ENCODE results near the gene FAM83B. TPM values are rescaled to one million over a fixed set of nuclear protein-coding genes. Genes with fewer than 3 reads are reported as not detected.

FAM83B gene
- total RNA-seq, 1 donor from 2014 or later = not detected

DNA sequence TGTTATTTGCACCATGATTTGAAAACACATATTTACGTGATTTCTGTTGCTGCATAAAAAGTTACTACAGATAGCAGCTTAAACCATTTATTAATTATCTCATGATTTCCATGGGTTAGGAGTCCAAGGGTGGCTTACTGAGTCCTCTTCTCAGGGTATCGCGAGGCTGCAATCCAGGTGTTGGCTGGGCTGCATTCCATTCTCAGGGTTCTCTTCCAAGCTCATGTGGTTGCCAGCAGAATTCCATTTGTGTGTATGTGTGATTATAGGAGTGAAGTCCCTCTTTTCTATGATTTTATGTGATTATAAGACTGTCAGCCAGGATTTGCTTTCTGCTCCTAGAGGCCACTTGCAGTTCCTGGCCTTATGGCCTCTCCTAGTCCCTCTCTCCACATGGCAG is 135.1 kb downstream of the FAM83B start:
- TF ChIP-seq, protein P1, sequence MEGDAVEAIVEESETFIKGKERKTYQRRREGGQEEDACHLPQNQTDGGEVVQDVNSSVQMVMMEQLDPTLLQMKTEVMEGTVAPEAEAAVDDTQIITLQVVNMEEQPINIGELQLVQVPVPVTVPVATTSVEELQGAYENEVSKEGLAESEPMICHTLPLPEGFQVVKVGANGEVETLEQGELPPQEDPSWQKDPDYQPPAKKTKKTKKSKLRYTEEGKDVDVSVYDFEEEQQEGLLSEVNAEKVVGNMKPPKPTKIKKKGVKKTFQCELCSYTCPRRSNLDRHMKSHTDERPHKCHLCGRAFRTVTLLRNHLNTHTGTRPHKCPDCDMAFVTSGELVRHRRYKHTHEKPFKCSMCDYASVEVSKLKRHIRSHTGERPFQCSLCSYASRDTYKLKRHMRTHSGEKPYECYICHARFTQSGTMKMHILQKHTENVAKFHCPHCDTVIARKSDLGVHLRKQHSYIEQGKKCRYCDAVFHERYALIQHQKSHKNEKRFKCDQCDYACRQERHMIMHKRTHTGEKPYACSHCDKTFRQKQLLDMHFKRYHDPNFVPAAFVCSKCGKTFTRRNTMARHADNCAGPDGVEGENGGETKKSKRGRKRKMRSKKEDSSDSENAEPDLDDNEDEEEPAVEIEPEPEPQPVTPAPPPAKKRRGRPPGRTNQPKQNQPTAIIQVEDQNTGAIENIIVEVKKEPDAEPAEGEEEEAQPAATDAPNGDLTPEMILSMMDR (IDR thresholded peaks at IDR 0.05) = no peak
- Histone ChIP-seq H3K4me3 (no peak overlapping the region), H3K36me3 (no peaks in the 10 kb centered on the region)

DNA sequence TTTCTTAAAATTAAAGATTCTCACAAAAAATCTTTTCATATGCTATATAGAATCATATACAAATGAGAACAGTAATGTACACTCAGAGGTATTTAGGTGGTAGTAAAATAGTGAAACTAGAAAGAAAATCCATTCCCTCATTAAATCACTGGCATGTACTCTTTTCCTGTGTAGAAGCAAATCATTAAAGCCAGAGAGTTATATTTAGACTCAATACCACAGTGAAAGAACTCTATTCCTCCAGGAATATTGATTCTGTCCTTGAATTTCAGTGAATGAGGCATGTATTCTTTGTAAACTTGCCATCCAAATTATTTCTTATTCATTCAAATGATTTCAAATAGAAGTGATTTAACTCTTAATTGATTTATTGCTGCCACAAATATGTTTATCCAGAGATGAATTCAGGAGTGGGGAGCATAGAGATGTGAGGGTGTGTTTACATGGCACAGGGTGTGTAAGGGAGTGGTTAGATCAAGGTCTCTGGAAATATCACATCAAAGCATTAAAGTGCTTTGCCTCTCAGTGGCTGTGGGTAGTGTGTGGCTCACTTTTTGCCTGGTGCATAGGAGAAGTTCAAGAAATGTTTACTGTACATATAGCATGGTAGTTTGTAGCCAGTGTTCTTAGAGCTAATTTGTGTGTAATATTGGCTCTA is 141.2 kb downstream of the FAM83B start:
- Histone ChIP-seq H3K9me3 (peaks cover 0 to 8% of the 10 kb centered on the region in 2 donors), H3K27me3 (no peaks in the 10 kb centered on the region), H3K4me1 (no peaks in the 10 kb centered on the region), H3K4me3 (no peak overlapping the region), H3K27ac (no peak overlapping the region), H3K36me3 (no peaks in the 10 kb centered on the region)
- DNase-seq (ENCODE audit: low spot score in 2 of 2) = no peak
- TF ChIP-seq, protein P1 (IDR thresholded peaks at IDR 0.05) = no peak
- intact Hi-C loops (cut with DNase I) = no loop called here

More for the DNA sequence above, 135.1 kb downstream of the FAM83B start:
- no peaks in the 10 kb centered on the region for H3K4me1 ChIP-seq
- no peak overlapping the region for H3K27ac ChIP-seq
- intact Hi-C loops (cut with DNase I) = no loop called here
- peaks cover 0 to 3% of the 10 kb centered on the region in 2 donors for H3K9me3 ChIP-seq
- DNase-seq (ENCODE audit: low spot score in 2 of 2) = no peak
- no peaks in the 10 kb centered on the region for H3K27me3 ChIP-seq

DNA sequence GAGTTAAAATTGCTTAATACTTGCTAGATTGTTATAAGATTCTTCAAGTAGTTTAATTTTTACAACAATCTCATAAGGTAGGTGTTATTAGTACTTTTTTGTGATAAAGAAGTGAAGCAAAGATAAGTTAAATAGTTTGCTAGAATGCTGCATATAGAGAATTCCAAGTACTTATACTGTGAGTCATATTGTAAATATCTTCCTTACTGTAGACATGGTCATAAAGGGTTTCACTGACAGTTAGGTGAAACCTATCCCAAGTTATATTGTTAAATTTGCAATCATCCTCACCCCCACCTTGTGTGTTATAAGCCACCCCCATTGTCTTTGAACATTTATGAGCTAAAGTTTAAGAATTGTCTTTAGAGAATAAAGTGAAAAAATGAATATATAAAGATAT is 142.0 kb downstream of the FAM83B start:
- Histone ChIP-seq H3K27ac (no peak overlapping the region), H3K9me3 (peaks cover 0 to 9% of the 10 kb centered on the region in 2 donors), H3K27me3 (no peaks in the 10 kb centered on the region), H3K4me3 (no peak overlapping the region), H3K4me1 (no peaks in the 10 kb centered on the region), H3K36me3 (no peaks in the 10 kb centered on the region)
- intact Hi-C loops (cut with DNase I) = no loop called here
- no peak for DNase-seq (ENCODE audit: low spot score in 2 of 2)
- TF ChIP-seq, protein P1 (IDR thresholded peaks at IDR 0.05) = no peak

DNA sequence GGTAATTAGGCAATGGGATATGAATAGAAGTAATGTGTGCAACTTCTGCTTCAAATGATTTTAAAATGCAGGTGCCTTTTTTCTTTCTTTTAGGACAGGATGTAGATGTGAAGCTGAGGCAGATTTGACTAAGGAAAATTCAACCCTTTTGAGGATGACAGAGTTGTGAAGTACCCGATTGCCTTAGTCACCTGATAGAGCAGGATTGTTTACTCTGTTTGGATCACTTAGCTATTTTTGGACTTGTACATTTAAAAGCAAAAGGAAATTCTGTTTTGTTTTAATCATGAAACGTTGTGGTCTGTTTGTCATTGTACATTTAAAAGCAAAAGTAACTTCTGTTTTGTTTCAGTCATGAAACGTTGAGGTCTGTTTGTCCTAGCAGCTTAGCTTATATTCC is 143.4 kb downstream of the FAM83B start:
- intact Hi-C loops (cut with DNase I) = no loop called here

More for the DNA sequence above, 143.4 kb downstream of the FAM83B start:
- Histone ChIP-seq H3K4me1 (no peaks in the 10 kb centered on the region), H3K27me3 (no peaks in the 10 kb centered on the region), H3K36me3 (no peaks in the 10 kb centered on the region), H3K9me3 (peaks cover 0 to 9% of the 10 kb centered on the region in 2 donors), H3K4me3 (no peak overlapping the region), H3K27ac (no peak overlapping the region)
- no peak for DNase-seq (ENCODE audit: low spot score in 2 of 2)
- TF ChIP-seq, protein P1 (IDR thresholded peaks at IDR 0.05) = no peak
